Left lung (tissue), 10 donors: ENCODE results near the gene PBRM1. TPM values are rescaled to one million over a fixed set of nuclear protein-coding genes. Genes with fewer than 3 reads are reported as not detected.
"Not testable (repeated sequence)": the region's sequence is repeated elsewhere in the genome, so short reads cannot be mapped to it uniquely, and the experiment has no call there.

ENCODE experiments used
- ATAC-seq: fragments of 200-7000 bp; cut with Tn5 transposase; one replicate; pipeline ENCODE4 v1.9.1; 2020; ENCODE audit warnings: moderate library complexity
- DNase-seq, 4 donors: peaks; one replicate each; pipeline ENCODE4 v3.0.0-alpha.2; 2013 to 2020
- H3K27ac ChIP-seq, 2 donors: fragments of 200-600 bp; sonication (generic) in 1 of 2; one replicate each; pipeline versions ENCODE4 v1.5.0 to v1.8.0; 2020 to 2021
- H3K27me3 ChIP-seq, 2 donors: fragments of 200-600 bp; sonication (generic) in 1 of 2; one replicate each; pipeline versions ENCODE4 v1.5.0 to v1.8.0; 2020 to 2021
- H3K36me3 ChIP-seq, 2 donors: fragments of 200-600 bp; sonication (generic) in 1 of 2; one replicate each; pipeline versions ENCODE4 v1.5.0 to v1.8.0; 2020 to 2021
- H3K4me1 ChIP-seq, 2 donors: fragments of 200-600 bp; one replicate each; pipeline ENCODE4 v1.8.0; 2021
- H3K4me3 ChIP-seq, 2 donors: fragments of 200-600 bp; sonication (generic) in 1 of 2; one replicate each; pipeline versions ENCODE4 v1.5.0 to v1.8.0; 2020 to 2021; ENCODE audit warnings: mild to moderate bottlenecking in 1 of 2
- H3K9me3 ChIP-seq, 2 donors: fragments of 200-600 bp; sonication (generic) in 1 of 2; one replicate each; pipeline versions ENCODE4 v1.5.0 to v1.8.0; 2020 to 2021
- intact Hi-C, 2 donors: fragments of 100-400 bp; cut with DNase I; formaldehyde crosslinking; loops; one replicate each; pipeline versions ENCODE4 v1.11.2 to v1.14.2; 2022
- polyA plus RNA-seq, 6 donors: library from polyadenylated mRNA; unstranded; fragments of 120-200 nt; gene quantifications; one replicate each; pipeline ENCODE4 v1.2.1, GENCODE V29; 2013; ENCODE audit not compliant: insufficient read length in 6 of 6
- total RNA-seq, 2 donors: library from RNA; stranded (reverse); fragmentation: NEBNext Ultra II Directional; extraction: Animal tissue kit (Norgen Biotek cat#: 25700); gene quantifications; one replicate each; pipeline ENCODE4 v1.2.1, GENCODE V29; 2021
- TF ChIP-seq, protein P1 (sequence below), 2 donors: fragments of 200-600 bp; sonication (generic) in 1 of 2; IDR thresholded peaks; one replicate each; pipeline versions ENCODE4 v1.5.0 to v1.8.0; 2021; ENCODE audit warnings: antibody characterized with exemption in 2 of 2
- donor health status: DM: no; HTN: yes; CAD: no.
- donor health status: DM: no; HTN: no; CAD: no.

The PBRM1 gene
- total and polyA plus RNA-seq, 8 donors = 62.2 to 79.8 (median 65.8) TPM

- Histone ChIP-seq H3K36me3 (peaks cover 0 to 38% of the 10 kb centered on the region in 2 donors), H3K4me3 (no peak overlapping the region), H3K9me3 (no peaks in the 10 kb centered on the region), H3K27me3 (peaks cover 0 to 16% of the 10 kb centered on the region in 2 donors), H3K27ac (no peak overlapping the region), H3K4me1 (peaks cover 46 to 69% of the 10 kb centered on the region in 2 donors)
- TF ChIP-seq, protein P1, sequence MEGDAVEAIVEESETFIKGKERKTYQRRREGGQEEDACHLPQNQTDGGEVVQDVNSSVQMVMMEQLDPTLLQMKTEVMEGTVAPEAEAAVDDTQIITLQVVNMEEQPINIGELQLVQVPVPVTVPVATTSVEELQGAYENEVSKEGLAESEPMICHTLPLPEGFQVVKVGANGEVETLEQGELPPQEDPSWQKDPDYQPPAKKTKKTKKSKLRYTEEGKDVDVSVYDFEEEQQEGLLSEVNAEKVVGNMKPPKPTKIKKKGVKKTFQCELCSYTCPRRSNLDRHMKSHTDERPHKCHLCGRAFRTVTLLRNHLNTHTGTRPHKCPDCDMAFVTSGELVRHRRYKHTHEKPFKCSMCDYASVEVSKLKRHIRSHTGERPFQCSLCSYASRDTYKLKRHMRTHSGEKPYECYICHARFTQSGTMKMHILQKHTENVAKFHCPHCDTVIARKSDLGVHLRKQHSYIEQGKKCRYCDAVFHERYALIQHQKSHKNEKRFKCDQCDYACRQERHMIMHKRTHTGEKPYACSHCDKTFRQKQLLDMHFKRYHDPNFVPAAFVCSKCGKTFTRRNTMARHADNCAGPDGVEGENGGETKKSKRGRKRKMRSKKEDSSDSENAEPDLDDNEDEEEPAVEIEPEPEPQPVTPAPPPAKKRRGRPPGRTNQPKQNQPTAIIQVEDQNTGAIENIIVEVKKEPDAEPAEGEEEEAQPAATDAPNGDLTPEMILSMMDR (IDR thresholded peaks at IDR 0.05) = no peak
- ATAC-seq = no peak
- peak in 2 of 4 donors; percentile 28 to 64 for DNase-seq
- intact Hi-C loops = no loop called here
Measured at GRCh38 chr3:52528586-52529375, 156.9 kb downstream of the PBRM1 start.

GRCh38 chr3:52527732-52528585, 157.8 kb downstream of the PBRM1 start:
- Histone ChIP-seq H3K9me3 (no peaks in the 10 kb centered on the region), H3K4me1 (peaks cover 46 to 65% of the 10 kb centered on the region in 2 donors), H3K36me3 (peaks cover 0 to 46% of the 10 kb centered on the region in 2 donors), H3K4me3 (no peak overlapping the region), H3K27ac (peak overlapping the region in 1 of 2 donors; percentile 81), H3K27me3 (peaks cover 0 to 11% of the 10 kb centered on the region in 2 donors)
- DNase-seq (peak in 2 of 4 donors; percentile 28 to 67), ATAC-seq (no peak)
- intact Hi-C loops = no loop called here
- TF ChIP-seq, protein P1 (IDR thresholded peaks at IDR 0.05) = no peak

- TF ChIP-seq, protein P1 (IDR thresholded peaks at IDR 0.05) = no peak
- ATAC-seq = peak; percentile 58
- intact Hi-C loops = no loop called here
- Histone ChIP-seq H3K27ac (peak overlapping the region; percentile 54 to 81), H3K36me3 (peaks cover 0 to 54% of the 10 kb centered on the region in 2 donors), H3K9me3 (no peaks in the 10 kb centered on the region), H3K4me3 (no peak overlapping the region), H3K4me1 (peaks cover 40 to 57% of the 10 kb centered on the region in 2 donors), H3K27me3 (peaks cover 0 to 3% of the 10 kb centered on the region in 2 donors)
- peak in 2 of 4 donors; percentile 63 to 64 for DNase-seq
Measured at GRCh38 chr3:52527039-52527731, 158.5 kb downstream of the PBRM1 start.

GRCh38 chr3:52526671-52527038, 159.1 kb downstream of the PBRM1 start:
- H3K4me3 ChIP-seq, H3K27me3 ChIP-seq, ATAC-seq, intact Hi-C loops, DNase-seq, H3K9me3 ChIP-seq: not testable (repeated sequence)
- Histone ChIP-seq H3K4me1 (peaks cover 39 to 52% of the 10 kb centered on the region in 2 donors), H3K27ac (peak overlapping the region; percentile 54 to 81), H3K36me3 (peaks cover 0 to 59% of the 10 kb centered on the region in 2 donors)
